ENCODE results near the gene TMEM151B. TPM values are rescaled to one million over a fixed set of nuclear protein-coding genes. Genes with fewer than 3 reads are reported as not detected.

Gene TMEM151B
- total RNA-seq, 4 donors from 2014 or later = 0.11 TPM; not detected in 3

- no peak overlapping the region for H3K27ac ChIP-seq
- peak overlapping the region in 3 of 4 donors; percentile 57 to 60 (median 59) for H3K4me3 ChIP-seq
- peaks cover 13 to 15% of the 10 kb centered on the region in 2 donors for H3K4me1 ChIP-seq
- in situ Hi-C loops (cut with MboI; ENCODE audit: low sequenced_read_pairs in 4 of 4) (no loop called here), intact Hi-C loops (cut with DNase I; ENCODE audit: low total_unique reads) (no loop called here)
- TF ChIP-seq CTCF (IDR thresholded peaks at IDR 0.05 in 4 of 5, conservative IDR thresholded peaks at IDR 0.05 in 1 of 5) = no peak
- TF ChIP-seq POLR2A (IDR thresholded peaks at IDR 0.05) = no peak
- DNase-seq = no peak
- ATAC-seq = no peak
- peaks cover 0 to 29% of the 10 kb centered on the region in 2 donors for H3K36me3 ChIP-seq
- H3K27me3 ChIP-seq = peaks cover 19 to 30% (median 22%) of the 10 kb centered on the region in 3 donors
- H3K9me3 ChIP-seq = no peaks in the 10 kb centered on the region
These were observed 28.0 kb downstream of the TMEM151B start for GRCh38 chr6:44298055-44298803.

DNA sequence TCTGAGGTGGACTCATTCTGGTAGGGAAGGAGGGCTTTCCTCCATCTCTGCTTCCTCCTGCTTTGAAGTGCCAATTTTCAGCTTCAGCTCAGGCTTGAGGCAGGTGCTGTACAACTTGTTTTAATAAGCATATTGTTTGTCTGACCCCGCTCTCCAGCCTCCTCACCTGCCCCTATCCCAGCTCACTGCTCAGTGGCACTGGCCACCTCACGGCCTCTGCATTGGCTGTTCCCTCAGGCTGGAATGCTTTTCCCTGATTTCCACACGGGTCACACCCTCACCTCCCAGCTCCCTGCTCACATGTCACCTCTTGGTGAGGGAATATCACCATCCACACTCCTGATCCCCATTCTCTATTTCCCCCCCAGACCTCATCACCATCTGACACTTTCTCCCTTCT is 28.6 kb downstream of the TMEM151B start:
- Histone ChIP-seq H3K27me3 (peaks cover 15 to 28% (median 22%) of the 10 kb centered on the region in 3 donors), H3K9me3 (no peaks in the 10 kb centered on the region), H3K4me3 (no peak overlapping the region), H3K27ac (no peak overlapping the region), H3K4me1 (peaks cover 13 to 15% of the 10 kb centered on the region in 2 donors), H3K36me3 (peaks cover 0 to 36% of the 10 kb centered on the region in 2 donors)
- DNase-seq (no peak), ATAC-seq (no peak)
- in situ Hi-C loops (cut with MboI; ENCODE audit: low sequenced_read_pairs in 4 of 4) = no loop called here
- no peak for TF ChIP-seq POLR2A (IDR thresholded peaks at IDR 0.05)
- TF ChIP-seq CTCF (IDR thresholded peaks at IDR 0.05 in 4 of 5, conservative IDR thresholded peaks at IDR 0.05 in 1 of 5) = no peak
- intact Hi-C loops (cut with DNase I; ENCODE audit: low total_unique reads) = no loop called here

GRCh38 chr6:44300292-44300823 is 30.1 kb downstream of the TMEM151B start:
- ATAC-seq (no peak), DNase-seq (no peak)
- no peaks in the 10 kb centered on the region for H3K9me3 ChIP-seq
- peaks cover 15 to 25% (median 20%) of the 10 kb centered on the region in 3 donors for H3K27me3 ChIP-seq
- in situ Hi-C loops (cut with MboI; ENCODE audit: low sequenced_read_pairs in 4 of 4) (no loop called here), intact Hi-C loops (cut with DNase I; ENCODE audit: low total_unique reads) (no loop called here)
- H3K4me1 ChIP-seq = peaks cover 11% of the 10 kb centered on the region in 2 donors
- peaks cover 0 to 49% of the 10 kb centered on the region in 2 donors for H3K36me3 ChIP-seq
- no peak overlapping the region for H3K27ac ChIP-seq
- no peak overlapping the region for H3K4me3 ChIP-seq
- TF ChIP-seq POLR2A (IDR thresholded peaks at IDR 0.05) = no peak
- TF ChIP-seq CTCF (IDR thresholded peaks at IDR 0.05 in 4 of 5, conservative IDR thresholded peaks at IDR 0.05 in 1 of 5) = no peak

- peaks cover 0 to 57% of the 10 kb centered on the region in 2 donors for H3K36me3 ChIP-seq
- DNase-seq (no peak), ATAC-seq (no peak)
- peaks cover 12 to 22% (median 15%) of the 10 kb centered on the region in 3 donors for H3K27me3 ChIP-seq
- no peak overlapping the region for H3K4me3 ChIP-seq
- H3K4me1 ChIP-seq = peaks cover 5 to 7% of the 10 kb centered on the region in 2 donors
- in situ Hi-C loops (cut with MboI; ENCODE audit: low sequenced_read_pairs in 4 of 4) (no loop called here), intact Hi-C loops (cut with DNase I; ENCODE audit: low total_unique reads) (no loop called here)
- TF ChIP-seq POLR2A (IDR thresholded peaks at IDR 0.05) = no peak
- TF ChIP-seq CTCF (IDR thresholded peaks at IDR 0.05 in 4 of 5, conservative IDR thresholded peaks at IDR 0.05 in 1 of 5) = no peak
- no peaks in the 10 kb centered on the region for H3K9me3 ChIP-seq
- no peak overlapping the region for H3K27ac ChIP-seq
These were observed 30.9 kb downstream of the TMEM151B start for GRCh38 chr6:44301106-44301505.
